ENCODE results near the gene TRAPPC2L.

TRAPPC2L gene

DNA sequence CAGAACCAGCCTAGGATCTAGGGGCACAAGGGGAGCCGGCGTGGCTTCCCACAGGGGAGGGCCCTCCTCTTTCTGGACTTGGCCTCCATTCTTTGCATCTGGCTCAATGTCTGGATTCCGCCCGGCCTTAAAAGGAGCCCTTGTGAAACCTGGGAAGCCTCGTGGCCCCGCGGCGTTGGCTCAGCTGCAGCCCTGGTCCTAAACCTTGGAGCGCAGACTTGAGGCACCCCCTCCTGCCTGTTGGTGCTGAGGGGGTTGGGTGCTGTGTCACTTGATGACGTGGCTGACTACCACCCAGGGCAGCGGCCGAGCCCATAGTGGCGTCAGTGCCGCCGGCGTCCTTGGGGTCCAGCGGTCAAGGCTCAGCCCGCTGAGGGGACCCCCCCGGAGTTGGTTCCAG, 4.4 kb downstream of the TRAPPC2L start:
- DNase-seq (ENCODE audit: low read depth) = no peak

DNA sequence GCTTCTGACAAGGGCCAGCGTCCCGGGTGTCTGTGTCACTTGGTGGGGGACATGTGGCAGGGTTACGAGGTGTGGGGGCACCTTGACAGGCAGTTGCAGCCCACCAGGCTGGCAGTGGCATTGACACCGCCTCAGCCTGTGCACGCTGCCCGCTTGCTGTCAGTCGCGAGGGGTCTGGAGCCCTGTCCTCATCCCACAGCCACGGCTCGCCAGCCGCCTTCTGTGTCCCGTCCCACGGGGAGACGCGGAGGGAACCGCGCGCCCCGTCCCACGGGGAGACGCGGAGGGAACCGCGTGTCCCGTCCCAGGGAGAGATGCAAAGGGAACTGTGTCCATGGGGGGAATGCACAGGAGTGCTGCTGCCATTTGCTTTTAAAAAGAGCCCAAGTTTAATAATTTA, 6.0 kb downstream of the TRAPPC2L start:
- no peak for DNase-seq (ENCODE audit: low read depth)

DNA sequence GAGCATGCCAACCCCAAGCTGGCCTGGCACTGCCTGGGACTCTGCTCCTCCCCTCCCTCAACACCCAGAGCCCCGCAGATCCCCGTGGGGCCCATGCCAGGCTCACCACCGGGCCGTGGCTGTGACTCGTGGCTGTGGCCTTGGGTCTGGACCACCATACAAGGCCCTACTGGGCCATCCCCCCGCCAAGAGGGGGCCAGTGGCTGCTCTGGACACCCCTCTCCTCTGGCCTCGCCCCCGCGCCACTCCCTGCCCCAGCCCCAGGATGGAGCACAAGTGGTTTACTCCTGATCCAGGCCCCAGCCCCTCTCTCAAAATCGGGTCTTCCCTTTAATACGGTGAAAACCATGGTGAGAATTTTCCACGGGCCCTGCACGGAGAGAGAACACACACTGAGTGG, 6.5 kb downstream of the TRAPPC2L start:
- no peak for DNase-seq (ENCODE audit: low read depth)

DNA sequence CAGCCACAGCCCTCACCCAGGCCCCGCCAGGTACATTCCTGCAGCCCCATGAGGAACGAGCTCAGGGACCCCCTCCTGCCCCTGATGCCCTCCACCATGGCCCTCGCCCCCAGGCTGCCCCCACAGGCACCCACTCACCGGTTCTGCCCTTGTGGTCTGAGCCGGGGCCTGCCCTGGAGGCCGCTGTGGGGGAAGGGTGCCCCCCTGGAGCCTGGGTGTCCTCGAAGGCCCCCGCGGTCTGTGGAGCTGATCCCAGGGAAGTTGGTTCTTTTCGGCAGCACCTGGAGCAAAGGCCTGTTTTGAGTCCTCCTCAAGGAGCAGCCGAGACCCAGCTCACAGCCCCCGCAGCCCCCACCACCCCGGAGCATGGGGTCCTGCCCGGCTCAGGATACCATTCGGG, 7.2 kb downstream of the TRAPPC2L start:
- no peak for DNase-seq (ENCODE audit: low read depth)

DNA sequence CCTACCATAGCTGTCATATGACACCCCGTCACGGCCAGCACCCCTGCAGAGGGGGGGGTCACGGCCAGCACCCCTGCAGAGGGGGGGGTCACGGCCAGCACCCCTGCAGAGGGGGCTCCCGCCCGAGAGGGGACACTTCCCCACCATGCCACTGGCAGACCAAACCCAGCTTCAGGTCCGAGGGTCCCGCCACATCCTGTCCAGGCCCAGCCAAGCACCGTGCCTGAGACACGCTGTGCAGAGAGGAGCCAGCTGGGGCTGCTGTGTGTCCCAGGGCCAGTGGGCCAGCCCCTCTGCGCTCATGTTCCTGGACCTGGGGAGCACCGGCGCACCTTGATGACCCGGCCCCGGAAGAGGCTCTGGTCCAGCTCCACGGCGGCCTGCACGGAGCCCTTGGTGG, 7.6 kb downstream of the TRAPPC2L start:
- DNase-seq (ENCODE audit: low read depth) = no peak

DNA sequence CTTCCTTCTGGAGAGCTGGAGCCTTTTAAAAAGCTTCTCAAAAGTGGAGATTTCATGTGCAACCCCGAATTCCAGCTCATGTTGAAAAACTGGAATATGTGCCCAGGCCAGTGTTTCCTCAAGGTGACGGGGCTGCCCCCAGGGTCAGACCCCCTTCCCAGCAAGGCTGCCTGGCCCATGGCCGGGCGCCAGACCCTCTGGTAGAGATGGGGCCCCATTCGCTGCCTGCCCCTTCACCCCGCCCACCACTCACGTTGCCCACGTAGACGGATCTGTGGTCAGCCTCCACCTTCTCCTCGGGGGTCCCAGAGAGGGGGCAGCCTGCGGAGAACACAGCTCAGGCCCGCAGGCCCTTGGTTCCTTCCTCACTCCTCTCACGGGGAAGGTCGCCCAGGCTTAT, 8.4 kb downstream of the TRAPPC2L start:
- DNase-seq (ENCODE audit: low read depth) = no peak

DNA sequence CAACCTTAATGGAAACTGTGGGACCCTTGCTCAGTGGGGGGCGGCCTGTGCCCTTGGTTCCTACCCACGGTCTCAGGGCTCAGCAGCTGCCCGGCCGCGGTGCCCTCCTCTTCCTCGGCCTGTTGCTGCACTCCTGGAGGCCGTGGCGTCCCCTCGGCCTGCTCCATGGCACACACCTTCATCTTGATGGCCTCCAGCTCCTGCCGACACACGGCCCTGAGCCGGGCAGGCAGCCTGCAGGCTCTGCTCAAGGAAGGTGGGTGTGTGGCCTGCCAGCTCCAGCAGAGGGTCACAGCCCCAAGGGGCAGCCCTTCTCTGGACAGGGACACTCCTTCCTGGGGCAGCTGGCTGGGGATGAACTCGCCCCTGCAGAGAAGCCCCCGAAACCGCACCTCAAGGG, 8.8 kb downstream of the TRAPPC2L start:
- DNase-seq (ENCODE audit: low read depth) = no peak

DNA sequence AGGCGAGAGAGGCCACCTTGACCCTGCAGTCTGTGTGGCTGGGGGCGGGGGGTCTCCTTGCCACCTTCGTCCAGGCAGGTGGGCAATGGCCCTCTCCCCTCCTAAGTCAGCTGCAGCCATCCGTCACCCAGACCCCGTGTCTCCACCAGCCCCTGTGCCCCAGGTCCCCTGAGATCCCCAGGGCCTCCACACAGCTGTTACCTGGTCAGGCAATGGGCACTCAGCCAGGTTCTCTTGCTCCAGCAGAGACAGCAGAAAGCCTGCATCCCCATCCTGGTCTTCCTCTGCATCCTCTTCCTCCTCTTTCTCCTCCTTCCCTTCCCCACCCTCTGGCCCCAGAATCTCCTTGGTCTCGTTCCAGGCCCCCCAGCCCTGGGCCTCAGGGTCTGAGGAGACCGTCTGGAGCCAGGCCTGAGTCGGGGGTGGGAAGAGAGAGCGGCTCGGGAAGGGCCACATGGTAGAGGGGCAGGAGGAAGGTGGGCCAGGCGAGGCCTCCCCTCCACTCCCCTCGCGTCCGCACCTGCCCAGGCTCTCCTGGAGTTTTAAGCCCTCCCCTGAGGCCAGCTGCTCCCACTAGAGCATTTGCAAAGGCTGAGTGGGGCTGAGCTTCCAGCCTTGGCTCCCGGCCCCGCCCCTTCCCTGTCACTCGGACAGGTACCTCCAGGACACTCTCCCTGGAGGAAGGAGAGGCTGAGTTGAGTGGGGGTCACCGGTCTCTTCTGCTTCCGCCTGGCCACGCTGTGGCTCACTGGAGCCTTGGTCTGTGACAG, 9.4 kb downstream of the TRAPPC2L start, which contains the start of gene PABPN1L:
PABPN1L (minus strand) TSS at position 510 of the 770 bp plus-strand sequence; CDS start at position 456, 54 bp downstream.
- DNase-seq (ENCODE audit: low read depth) = no peak

DNA sequence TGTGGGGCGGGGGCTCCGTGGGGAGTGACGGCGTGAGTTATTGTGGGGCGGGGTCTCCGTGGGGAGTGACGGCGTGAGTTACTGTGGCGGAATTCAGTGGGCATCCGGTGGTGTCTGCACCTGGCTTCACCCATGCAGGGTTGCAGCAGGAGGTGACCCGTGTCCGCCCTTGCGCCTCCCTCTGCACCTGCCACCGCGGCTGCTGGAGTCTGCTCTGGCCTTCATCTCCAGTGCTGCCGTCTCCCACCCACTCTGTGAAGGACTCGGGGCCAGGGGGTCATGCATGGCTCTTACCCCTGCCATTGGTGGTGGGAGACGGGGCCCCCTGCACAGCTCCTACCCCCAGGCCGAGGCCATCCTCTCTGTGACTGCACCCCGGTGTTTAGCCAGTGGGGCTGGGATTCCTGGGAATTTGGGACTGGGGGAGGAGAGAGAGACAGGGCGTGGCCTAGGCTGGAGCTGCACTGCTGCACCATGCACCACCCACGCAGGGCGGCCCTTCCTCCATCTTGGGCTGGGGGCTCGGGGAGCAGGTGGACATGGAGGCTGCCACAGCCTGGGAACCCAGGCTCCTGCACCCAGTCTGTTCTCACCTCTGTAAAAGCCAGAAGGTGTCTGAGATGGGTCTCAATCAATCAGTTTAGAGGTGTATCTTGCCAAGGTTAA, 10.8 kb downstream of the TRAPPC2L start:
- no peak for DNase-seq (ENCODE audit: low read depth)

DNA sequence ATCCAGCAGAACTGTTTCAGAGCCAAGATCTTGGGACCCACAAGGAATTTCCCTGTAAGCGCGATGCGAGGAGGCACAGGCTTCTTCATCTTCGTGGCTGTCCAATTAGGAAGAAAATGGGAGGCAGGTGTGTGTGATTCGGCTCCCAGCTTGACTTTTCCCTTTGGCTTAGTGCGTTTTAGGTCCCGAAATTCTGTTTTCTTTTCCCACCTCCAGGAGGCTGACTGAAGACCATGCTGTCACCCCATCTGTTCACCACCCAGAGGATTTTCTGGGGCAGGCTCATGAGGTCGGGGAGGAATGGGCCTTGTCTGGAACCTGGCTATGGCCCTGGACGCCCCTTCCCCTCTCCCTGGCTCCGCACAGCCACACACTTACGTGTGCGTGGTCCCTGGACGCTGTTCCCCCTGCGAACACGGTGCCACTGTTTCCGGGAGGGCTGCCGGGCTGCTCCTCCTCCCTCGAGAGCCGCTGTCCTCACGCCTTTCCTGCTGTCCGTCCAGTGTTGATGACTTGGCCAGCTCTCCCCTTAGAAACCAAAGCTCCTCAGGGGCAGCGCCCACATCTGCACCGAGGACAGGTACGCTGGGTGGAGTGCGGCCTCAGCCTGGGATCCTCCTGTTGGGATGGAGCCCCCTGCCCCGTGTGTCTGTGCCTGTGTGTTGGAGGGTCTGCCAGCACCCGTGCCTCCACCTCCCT, 12.2 kb downstream of the TRAPPC2L start:
- DNase-seq (ENCODE audit: low read depth) = no peak

DNA sequence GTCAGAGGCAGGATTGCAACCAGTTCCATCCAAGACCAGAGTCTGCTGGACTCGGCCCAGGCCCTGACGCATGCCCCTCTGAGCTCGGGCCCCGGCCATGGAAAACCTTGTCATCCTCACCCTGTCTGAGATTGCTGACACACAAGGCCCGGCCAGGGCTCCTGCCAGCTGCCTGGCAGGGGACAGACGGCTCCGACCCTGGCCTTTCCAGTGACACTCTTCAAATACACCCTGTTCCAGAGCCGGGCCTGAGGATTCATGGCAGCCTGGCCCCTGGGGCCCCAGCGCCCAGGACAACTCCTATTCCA, 12.7 kb downstream of the TRAPPC2L start:
- no peak for DNase-seq (ENCODE audit: low read depth)

DNA sequence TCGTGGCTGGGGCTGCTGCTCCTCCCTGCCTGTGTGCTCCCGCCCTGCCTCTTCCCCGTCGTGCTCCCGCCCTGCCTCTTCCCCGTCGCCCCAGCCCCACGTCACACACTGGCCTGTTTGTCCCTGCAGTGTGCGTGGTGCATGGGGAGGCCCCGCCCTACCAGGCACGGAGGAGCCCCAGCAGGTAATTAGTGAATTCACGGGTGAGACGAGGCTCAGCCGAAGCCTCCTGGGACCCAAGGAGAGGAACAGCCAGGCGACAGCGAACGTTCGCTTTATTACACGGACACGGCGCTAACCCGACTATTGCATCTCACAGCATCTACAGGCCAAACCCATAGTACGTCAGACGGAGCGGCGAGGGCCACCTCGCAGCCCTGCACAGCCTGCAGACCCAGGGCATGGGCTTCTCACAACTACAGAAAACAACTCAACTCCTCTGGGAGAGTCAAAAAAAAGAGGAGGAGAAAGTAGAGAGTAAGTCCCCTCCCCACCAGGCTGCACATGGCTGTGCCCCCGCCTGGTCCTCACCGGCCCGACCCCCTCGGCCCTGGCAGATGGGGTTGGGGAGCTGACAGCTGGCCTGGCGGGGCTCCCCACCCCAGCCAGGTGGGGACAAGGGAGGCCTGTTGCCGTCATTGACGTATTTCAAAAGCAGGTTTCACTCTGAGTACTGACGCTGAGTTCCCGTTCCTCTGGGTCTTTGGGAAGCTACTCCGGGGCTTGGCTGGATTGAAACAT, 13.9 kb downstream of the TRAPPC2L start:
- no peak for DNase-seq (ENCODE audit: low read depth)

DNA sequence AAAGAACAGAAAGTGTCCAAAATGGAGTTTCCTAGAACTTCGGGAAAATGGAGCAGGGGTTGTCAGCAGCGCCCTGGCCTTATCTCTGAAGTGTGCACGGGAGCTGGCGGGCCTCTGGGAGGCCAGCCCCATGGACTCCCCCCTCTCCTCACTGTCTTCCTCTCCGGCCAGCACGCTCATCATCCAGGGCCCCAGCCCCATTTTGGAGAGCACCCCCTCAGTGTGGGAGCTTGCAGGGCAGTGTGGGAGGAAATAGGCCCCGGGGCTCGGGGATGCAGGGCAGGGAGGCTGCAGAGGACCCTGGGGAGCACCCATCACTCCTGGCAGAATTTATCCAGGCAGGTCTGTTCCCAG, 14.4 kb downstream of the TRAPPC2L start:
- DNase-seq (ENCODE audit: low read depth) = no peak

DNA sequence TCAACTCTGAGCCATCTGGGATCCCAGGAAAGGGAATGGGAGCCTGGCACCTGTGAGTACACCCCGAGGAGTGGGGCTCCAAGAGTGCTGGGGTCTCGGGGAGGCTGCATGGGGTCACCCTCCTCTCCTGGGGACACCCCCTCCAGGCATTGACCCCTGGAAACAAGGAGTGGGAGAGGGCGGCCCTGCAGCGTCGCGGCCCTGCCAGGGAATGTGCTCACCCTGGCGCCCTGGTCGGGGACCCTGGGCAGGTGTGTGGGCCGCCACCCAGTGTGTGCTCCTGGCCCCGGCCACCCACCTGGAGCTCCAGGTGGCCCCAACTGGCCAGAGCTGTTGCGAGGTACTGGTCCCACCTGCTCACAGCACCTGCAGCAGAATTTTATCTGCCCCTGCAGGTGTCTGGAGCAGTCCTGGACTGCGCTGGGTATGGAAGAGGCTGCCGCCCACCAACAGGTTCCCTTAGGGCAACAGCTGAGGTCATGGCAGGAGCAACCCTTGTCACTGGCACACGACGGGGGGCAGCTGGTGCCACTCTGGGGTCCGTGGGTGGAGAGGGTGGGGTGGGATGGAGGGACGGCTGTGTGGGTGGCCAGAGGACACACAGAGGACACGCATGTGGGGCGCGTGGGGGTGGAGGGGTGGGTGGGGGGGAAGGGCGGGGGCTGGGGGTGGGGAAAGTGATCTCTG, 14.9 kb downstream of the TRAPPC2L start:
- no peak for DNase-seq (ENCODE audit: low read depth)

DNA sequence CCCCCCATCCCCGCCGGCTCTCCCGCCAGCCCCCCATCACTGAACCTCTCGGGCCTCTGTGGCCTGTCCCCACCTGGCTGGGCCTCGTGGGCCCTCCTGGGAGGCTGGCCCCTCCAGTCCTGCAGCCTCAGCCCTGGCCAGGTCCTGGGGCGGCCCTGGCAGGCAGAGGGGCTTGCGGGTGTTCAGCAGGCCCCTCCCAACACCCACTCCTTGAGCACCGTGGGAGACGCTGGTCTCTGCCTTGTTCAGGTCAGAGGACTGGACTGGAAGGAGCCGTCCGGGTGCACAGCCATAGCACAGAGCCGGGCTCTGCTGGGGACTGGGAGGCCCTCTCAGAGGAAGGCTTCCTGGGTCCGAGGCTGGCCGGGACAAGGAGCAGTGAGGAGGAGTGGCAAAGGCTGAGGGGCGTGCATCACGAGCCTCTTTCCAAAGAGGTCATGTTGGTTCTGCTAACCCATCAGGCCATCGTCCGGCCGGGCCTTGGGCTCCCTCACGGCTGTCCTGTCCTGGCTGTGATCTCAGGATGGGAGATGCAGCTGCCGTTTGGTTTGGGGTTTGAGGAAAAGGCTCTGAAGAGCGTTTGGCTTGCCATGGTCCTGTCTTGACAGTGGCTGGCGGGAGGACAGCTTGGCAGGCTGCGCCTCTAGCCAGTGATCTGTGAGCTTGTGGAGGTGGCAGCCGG, 15.9 kb downstream of the TRAPPC2L start:
- DNase-seq (ENCODE audit: low read depth) = no peak

DNA sequence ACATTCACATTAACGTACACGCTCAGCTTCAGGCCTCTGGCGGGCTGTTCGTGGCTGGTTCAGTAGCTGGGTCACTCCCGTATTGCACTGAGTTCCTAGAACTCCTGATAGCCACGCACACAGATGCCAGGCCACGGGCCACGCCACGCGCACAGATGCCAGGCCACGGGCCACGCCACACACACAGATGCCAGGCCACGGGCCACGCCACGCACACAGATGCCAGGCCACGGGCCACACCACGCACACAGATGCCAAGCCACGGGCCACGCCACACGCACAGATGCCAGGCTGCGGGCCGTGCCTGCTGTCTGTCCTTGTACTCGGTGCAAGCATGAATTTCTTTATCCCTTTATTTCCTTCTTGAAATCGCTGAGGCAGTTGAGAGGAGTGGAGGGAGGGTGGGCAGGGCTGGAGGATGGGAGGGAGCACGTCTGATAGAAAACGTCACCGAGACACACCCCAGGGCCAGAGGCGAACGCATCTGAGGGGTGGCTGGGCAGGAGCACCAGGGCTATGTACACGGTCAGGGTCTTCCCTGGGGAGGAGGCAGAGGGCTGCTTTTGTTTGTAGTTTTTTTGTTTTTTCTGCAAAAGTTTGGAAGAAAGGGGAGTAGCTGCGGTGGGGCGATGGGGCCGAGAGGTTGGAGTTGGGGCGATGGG, 18.1 kb downstream of the TRAPPC2L start:
- DNase-seq (ENCODE audit: low read depth) = no peak

DNA sequence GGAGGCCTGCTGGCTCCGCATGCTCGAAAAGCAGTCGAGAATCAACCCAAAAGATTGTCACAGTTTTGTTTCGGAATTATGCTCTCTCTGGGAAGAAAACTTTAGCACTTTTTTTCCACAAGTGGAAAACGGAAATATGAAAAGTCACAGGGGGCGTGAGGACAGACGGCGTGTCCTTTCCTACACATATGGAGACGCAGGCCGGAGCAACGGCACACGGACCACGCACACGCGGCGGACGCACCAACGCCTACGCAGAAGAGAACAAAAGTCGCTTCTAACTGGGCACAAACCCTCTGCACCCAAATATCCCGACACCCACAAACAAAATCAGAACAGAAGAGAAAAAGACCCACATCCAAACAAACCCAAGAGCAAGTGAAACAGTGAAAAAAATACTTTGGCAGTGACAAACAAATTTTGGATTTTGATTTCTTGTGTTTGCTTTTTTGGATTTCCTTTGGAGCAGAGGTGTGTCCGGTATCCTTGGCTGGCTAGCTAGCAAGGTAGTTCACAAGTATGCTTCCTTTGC, 18.8 kb downstream of the TRAPPC2L start:
- DNase-seq (ENCODE audit: low read depth) = no peak

DNA sequence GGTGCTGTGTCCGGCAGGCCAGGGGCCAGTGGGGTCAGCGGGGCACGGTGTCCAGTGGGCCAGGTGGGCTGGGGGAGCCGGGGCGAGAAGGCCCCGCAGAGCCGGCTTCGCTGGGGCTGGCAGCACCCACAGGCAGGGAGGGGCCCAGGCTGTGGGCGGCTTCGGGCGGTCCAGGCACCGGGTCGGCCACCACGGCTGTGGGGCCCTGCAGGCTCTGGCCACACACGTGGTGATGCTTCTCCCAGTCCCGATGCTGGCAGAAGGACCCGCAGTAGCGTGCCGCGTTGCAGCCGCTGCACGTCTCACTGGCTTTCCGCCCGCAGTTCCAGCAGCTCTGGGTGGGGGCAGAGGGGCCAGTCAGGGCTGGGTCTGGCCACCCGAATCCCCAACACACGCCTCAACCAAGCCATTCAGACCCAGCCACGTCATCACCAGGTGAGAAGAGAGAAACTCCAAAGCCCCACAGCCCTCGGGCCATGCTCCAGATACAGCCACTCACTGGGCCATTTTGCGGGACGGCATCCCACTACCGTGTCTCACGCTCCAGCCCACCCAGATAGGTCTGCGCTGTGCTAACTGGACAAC, 20.1 kb downstream of the TRAPPC2L start:
- no peak for DNase-seq (ENCODE audit: low read depth)

DNA sequence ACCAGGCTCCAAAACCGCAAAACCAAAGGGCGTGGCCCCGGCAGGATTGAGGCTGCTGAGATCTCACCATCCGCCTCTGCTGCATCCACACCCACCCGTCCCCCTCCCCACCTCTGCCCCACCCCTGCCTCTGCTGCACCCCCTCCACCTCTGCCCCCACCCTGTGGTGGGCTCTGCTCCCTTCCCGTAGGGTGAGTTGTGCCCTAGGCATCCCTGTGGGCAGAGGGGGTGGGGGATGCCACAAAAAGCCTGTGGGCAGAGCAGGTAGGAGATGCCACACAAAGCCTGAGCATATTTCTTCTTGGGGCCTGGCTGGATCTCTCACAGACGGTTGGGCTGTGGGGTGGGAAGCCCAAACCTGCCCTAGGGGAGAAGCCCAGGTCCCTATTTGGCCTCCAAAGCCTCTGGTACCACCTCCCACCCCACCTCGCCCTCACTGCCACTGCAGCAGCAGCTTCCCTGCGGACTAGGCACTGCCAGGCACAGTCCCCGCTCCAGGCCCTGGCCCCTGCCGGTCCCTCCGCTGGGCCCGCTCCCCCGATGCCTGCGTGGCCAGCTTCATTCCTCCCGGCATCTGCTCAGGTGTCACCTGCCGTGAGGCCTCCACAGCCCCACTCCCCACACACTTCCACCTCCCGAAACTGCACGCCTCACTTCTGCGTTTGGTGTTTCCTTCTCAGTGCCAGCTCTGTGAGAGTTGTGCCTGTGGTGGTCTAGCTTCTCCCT, 20.8 kb downstream of the TRAPPC2L start:
- DNase-seq (ENCODE audit: low read depth) = no peak

DNA sequence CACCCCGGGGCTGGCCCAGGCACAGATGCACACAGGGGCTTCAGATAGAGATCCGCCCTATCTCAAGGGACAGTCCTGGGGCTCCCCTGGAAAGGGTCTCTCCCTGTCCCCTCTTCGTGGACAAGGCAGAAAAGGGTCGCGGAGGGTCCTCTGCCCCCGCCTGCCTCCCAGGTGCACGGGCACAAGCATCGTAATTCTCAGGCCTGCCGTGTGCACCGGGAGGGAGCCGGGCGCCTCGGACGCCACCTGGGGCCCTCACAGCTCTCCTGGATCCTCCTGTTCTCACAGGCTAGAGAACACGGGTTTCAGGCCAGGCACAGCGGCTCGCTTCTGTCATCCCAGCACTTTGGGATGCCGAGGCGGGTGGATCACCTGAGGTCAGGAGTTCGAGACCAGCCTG, 21.4 kb downstream of the TRAPPC2L start:
- DNase-seq (ENCODE audit: low read depth) = no peak
